Kidney (tissue), 14 donors: ENCODE data around the gene LRRC27. TPM values are rescaled to one million over a fixed set of nuclear protein-coding genes. Genes with fewer than 3 reads are reported as not detected.

Experiments used
- DNase-seq, 5 donors: peaks; one replicate each; pipeline ENCODE4 v3.0.0-alpha.2; 2013 to 2020
- FAIRE-seq: peaks from 2 replicates; lab custom pipeline; 2012; peaks lifted over from hg19 to GRCh38; lab: Jason Lieb, UNC
- H3K27ac ChIP-seq, 2 donors: one replicate each; pipeline ENCODE4 v1.7.0; 2013; ENCODE audit warnings: low read depth in 2 of 2, low read length in 2 of 2, inconsistent platforms in 1 of 2
- H3K27me3 ChIP-seq: one replicate; pipeline ENCODE4 v1.7.1; 2013; ENCODE audit warnings: low read length, inconsistent platforms; ENCODE audit not compliant: control insufficient read depth, insufficient read depth
- H3K36me3 ChIP-seq, 3 donors: one replicate each; pipeline versions ENCODE4 v1.7.0 to v1.7.1; 2013; ENCODE audit warnings: low read length in 3 of 3, control low read depth in 1 of 3, inconsistent platforms in 1 of 3; ENCODE audit not compliant: insufficient read depth in 3 of 3, control insufficient read depth in 2 of 3
- H3K4me1 ChIP-seq, 3 donors: one replicate each; pipeline versions ENCODE4 v1.7.0 to v1.7.1; 2013; ENCODE audit warnings: low read length in 3 of 3, inconsistent platforms in 1 of 3, low read depth in 1 of 3; ENCODE audit not compliant: control insufficient read depth in 2 of 3, insufficient read depth in 2 of 3
- H3K4me3 ChIP-seq, 3 donors: one replicate each; pipeline versions ENCODE4 v1.7.0 to v1.8.1; 2013; ENCODE audit warnings: low read length in 3 of 3, control low read depth in 1 of 3, inconsistent platforms in 1 of 3
- H3K9ac ChIP-seq, 3 donors: one replicate each; pipeline versions ENCODE4 v1.7.0 to v1.7.1; 2013; ENCODE audit warnings: low read length in 3 of 3, control low read depth in 1 of 3, inconsistent platforms in 1 of 3
- H3K9me3 ChIP-seq, 3 donors: one replicate each; pipeline versions ENCODE4 v1.7.0 to v1.7.1; 2013; ENCODE audit warnings: low read length in 3 of 3, control low read depth in 1 of 3, inconsistent platforms in 1 of 3; ENCODE audit not compliant: control insufficient read depth in 2 of 3, insufficient read depth in 1 of 3
- intact Hi-C: fragments of 100-400 bp; cut with DNase I; formaldehyde crosslinking; loops from one replicate; pipeline ENCODE4 v1.11.1; 2022
- polyA plus RNA-seq: library from polyadenylated mRNA; stranded (reverse); fragments of 350-450 nt; fragmentation: Illumina TruSeq; extraction: RNeasy Lipid Tissue Mini Kit (QIAGEN cat#74804); gene quantifications from one replicate; pipeline ENCODE4 v1.2.3, GENCODE V29; 2014; ENCODE audit warnings: low read depth, low replicate concordance; ENCODE audit not compliant: insufficient read depth
- total RNA-seq: library from RNA; stranded (reverse); fragmentation: NEBNext Ultra II Directional; extraction: Animal tissue kit (Norgen Biotek cat#: 25700); gene quantifications from one replicate; pipeline ENCODE4 v1.2.1, GENCODE V29; 2021
- TF ChIP-seq, protein P1 (sequence below): IDR thresholded peaks from 3 replicates; pipeline ENCODE4 v1.5.1; 2012; ENCODE audit warnings: mild to moderate bottlenecking, moderate library complexity, borderline replicate concordance; ENCODE audit not compliant: insufficient read depth; ENCODE audit errors: extremely low read depth
- donor health status: control.
- donor health status: control.
- donor health status: control.
- donor health status: control.
- donor health status: control.
- donor health status: DM: yes; HTN: yes; CAD: no.
- donor health status: Normal renal cell carcinoma (clear cell type).

The LRRC27 gene
- total and polyA plus RNA-seq, 2 donors from 2014 or later = 14.4 to 14.6 TPM

DNA sequence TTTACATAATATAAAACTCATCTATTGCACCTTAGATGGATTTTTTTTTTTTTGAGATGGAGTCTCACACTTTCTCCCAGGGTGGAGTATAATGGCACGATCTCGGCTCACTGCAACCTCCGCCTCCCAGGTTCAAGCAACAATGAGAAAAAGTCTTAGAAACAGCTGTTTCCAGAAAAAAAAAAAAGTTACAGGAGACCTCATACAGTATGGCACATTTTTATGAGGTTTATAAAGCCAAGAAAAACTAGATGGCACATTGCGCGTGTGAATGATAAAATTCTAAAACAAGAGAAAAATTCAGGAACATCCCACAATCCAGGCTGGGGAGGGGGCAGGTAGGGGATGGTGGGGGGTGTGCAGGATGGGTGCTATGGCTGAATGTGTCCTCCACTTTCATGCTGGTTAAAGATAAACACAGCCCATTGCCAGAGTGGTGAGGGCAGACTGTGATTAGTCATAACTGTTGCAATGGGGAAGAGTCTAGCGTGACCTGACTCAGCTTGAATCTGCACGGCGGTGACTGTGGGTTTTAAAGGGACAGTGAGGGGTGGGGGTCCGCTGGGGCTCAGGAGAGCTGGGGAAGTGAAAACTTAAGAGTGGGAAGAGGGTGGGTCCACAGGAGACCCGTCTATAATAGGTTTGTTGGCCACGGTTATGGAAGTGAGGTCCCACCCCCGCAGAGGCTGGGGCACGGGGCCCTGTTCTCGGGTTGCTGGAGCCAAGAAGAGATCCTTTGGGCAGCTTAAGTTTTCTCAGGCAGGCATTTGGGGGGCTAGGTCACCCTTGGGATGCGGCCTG, 11.9 kb upstream of the LRRC27 start:
- Histone ChIP-seq H3K27ac (no peak overlapping the region), H3K27me3 (no peaks in the 10 kb centered on the region), H3K4me1 (no peaks in the 10 kb centered on the region), H3K9me3 (no peaks in the 10 kb centered on the region), H3K36me3 (no peaks in the 10 kb centered on the region), H3K9ac (no peak overlapping the region), H3K4me3 (no peak overlapping the region)
- intact Hi-C loops = no loop called here
- TF ChIP-seq, protein P1, sequence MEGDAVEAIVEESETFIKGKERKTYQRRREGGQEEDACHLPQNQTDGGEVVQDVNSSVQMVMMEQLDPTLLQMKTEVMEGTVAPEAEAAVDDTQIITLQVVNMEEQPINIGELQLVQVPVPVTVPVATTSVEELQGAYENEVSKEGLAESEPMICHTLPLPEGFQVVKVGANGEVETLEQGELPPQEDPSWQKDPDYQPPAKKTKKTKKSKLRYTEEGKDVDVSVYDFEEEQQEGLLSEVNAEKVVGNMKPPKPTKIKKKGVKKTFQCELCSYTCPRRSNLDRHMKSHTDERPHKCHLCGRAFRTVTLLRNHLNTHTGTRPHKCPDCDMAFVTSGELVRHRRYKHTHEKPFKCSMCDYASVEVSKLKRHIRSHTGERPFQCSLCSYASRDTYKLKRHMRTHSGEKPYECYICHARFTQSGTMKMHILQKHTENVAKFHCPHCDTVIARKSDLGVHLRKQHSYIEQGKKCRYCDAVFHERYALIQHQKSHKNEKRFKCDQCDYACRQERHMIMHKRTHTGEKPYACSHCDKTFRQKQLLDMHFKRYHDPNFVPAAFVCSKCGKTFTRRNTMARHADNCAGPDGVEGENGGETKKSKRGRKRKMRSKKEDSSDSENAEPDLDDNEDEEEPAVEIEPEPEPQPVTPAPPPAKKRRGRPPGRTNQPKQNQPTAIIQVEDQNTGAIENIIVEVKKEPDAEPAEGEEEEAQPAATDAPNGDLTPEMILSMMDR = no peak
- no peak for FAIRE-seq
- no peak for DNase-seq

DNA sequence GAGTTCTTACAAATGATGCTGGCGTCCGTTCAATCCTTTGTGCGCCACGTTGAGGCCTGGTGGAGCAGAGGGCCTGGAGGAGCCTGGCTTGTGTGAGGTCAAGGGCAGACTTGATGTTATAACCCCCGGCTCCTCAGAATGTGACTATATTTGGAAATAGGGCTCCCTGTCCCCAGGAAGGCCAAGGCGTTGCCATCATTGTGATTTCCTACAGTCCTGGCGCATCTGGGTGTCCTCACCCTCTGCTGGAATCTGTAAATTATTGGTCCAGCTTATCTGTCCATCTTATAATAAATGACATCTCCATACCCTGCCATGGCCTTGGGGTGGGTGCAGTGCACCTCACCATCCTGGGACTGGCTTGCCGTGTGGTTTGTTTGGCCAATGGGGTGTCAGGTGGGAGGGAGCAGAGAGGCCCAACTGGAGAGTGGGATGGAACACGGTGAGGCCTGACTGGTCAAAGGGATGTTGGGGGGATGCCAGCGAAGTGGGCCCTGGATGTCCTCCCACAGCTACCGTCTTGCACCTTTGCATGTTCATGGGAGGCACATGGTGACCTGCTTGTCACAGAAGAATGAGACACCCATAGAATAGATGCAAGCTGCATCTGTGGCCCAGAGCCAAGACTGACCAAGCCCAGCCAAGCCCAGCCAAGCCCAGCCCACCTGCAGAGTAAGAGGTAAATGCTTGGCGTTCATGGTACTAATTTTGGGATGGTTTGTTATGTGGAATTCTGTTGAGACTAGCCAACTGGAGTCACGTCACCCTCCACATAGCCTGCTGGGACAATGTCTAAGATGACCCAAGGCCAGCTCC, 11.1 kb upstream of the LRRC27 start:
- H3K36me3 ChIP-seq = no peaks in the 10 kb centered on the region
- H3K9ac ChIP-seq = no peak overlapping the region
- intact Hi-C loops = no loop called here
- no peaks in the 10 kb centered on the region for H3K9me3 ChIP-seq
- FAIRE-seq (no peak), DNase-seq (no peak)
- H3K27me3 ChIP-seq = no peaks in the 10 kb centered on the region
- H3K4me1 ChIP-seq = no peaks in the 10 kb centered on the region
- H3K4me3 ChIP-seq = no peak overlapping the region
- no peak overlapping the region for H3K27ac ChIP-seq
- TF ChIP-seq, protein P1 = no peak

DNA sequence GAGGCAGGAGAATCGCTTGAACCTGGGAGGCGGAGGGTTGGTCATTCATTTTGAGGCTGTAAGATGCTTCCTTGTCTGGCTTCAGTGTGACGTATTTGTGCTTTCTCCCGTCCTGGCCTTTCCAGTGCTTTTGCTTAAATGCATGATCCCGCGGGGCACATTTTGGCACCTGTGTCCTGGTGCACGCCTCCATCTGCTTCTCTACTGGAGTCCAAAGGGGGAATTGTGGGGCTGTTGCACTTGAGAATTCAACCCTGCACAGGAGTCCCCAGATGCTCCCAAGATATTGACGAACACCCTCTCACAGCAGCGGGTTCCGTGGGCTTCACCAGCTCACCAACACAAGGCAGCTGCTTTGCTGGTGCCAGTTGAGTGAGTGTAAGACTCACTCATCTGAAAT, 10.3 kb upstream of the LRRC27 start:
- Histone ChIP-seq H3K9me3 (no peaks in the 10 kb centered on the region), H3K36me3 (peaks cover 0 to 2% (median 0%) of the 10 kb centered on the region in 3 donors), H3K27me3 (no peaks in the 10 kb centered on the region), H3K4me1 (no peaks in the 10 kb centered on the region), H3K9ac (no peak overlapping the region), H3K4me3 (no peak overlapping the region), H3K27ac (no peak overlapping the region)
- no peak for DNase-seq
- intact Hi-C loops = no loop called here
- no peak for FAIRE-seq
- TF ChIP-seq, protein P1 = no peak
